Astrocyte (in vitro differentiated cells and primary cell): ENCODE data around the gene CBX8. TPM values are rescaled to one million over a fixed set of nuclear protein-coding genes. Genes with fewer than 3 reads are reported as not detected.

Experiments
- DNase-seq: peaks from one replicate; pipeline ENCODE4 v3.0.0-alpha.2; 2010; ENCODE audit warnings: low read depth
- FAIRE-seq: peaks from 2 replicates; lab custom pipeline; 2011; peaks lifted over from hg19 to GRCh38; lab: Jason Lieb, UNC
- H2AFZ ChIP-seq: 2 replicates; pipeline ENCODE4 v1.6.0; 2012; ENCODE audit warnings: low read depth, low read length, inconsistent platforms
- H3K27ac ChIP-seq: 2 replicates; pipeline ENCODE4 v1.5.1; 2011; ENCODE audit warnings: low read depth, low read length, inconsistent platforms
- H3K27me3 ChIP-seq: 2 replicates; pipeline ENCODE4 v1.6.0; 2011; ENCODE audit warnings: low read length, inconsistent platforms; ENCODE audit not compliant: insufficient read depth
- H3K36me3 ChIP-seq: 2 replicates; pipeline ENCODE4 v1.5.1; 2011; ENCODE audit warnings: low read length, inconsistent platforms; ENCODE audit not compliant: insufficient read depth
- H3K4me1 ChIP-seq: 2 replicates; pipeline ENCODE4 v1.5.1; 2011; ENCODE audit warnings: low read length, inconsistent platforms; ENCODE audit not compliant: insufficient read depth
- H3K4me2 ChIP-seq: 2 replicates; pipeline ENCODE4 v1.6.0; 2012; ENCODE audit warnings: low read length, inconsistent platforms
- H3K4me3 ChIP-seq: 2 replicates; pipeline ENCODE4 v1.5.1; 2011; ENCODE audit warnings: low read depth, mild to moderate bottlenecking, low read length, inconsistent platforms; ENCODE audit not compliant: insufficient read depth
- H3K79me2 ChIP-seq: 2 replicates; pipeline ENCODE4 v1.6.0; 2012; ENCODE audit warnings: mild to moderate bottlenecking, low read length, inconsistent platforms; ENCODE audit not compliant: insufficient read depth
- H3K9ac ChIP-seq: 2 replicates; pipeline ENCODE4 v1.6.0; 2012; ENCODE audit warnings: mild to moderate bottlenecking, low read length, inconsistent platforms
- H3K9me3 ChIP-seq: 2 replicates; pipeline ENCODE4 v1.5.1; 2012; ENCODE audit warnings: low read depth, mild to moderate bottlenecking, low read length, inconsistent platforms; ENCODE audit not compliant: insufficient read depth
- H4K20me1 ChIP-seq: 2 replicates; pipeline ENCODE4 v1.6.0; 2012; ENCODE audit warnings: low read length, inconsistent platforms; ENCODE audit not compliant: insufficient read depth
- H3K27ac Mint-ChIP-seq: one replicate; pipeline ENCODE4 v1.8.0; 2021; ENCODE audit warnings: mild to moderate bottlenecking, mixed read lengths; ENCODE audit not compliant: unreplicated experiment
- H3K27me3 Mint-ChIP-seq: one replicate; pipeline ENCODE4 v1.8.0; 2021; ENCODE audit warnings: low read depth, mixed read lengths; ENCODE audit not compliant: unreplicated experiment
- H3K36me3 Mint-ChIP-seq: one replicate; pipeline ENCODE4 v1.8.0; 2021; ENCODE audit warnings: low read depth, mixed read lengths; ENCODE audit not compliant: unreplicated experiment
- H3K4me1 Mint-ChIP-seq: one replicate; pipeline ENCODE4 v1.8.0; 2021; ENCODE audit warnings: low read depth, mixed read lengths; ENCODE audit not compliant: unreplicated experiment
- H3K4me3 Mint-ChIP-seq: one replicate; pipeline ENCODE4 v1.8.0; 2021; ENCODE audit warnings: mild to moderate bottlenecking, moderate library complexity, mixed read lengths; ENCODE audit not compliant: unreplicated experiment
- H3K9me3 Mint-ChIP-seq: one replicate; pipeline ENCODE4 v1.8.0; 2021; ENCODE audit warnings: mild to moderate bottlenecking, mixed read lengths; ENCODE audit not compliant: unreplicated experiment
- CTCF ChIP-seq: IDR thresholded peaks from 2 replicates; pipeline ENCODE4 v1.5.1; 2011; ENCODE audit warnings: low read depth, mild to moderate bottlenecking, inconsistent platforms, low read length, moderate library complexity; ENCODE audit not compliant: insufficient read depth
- EZH2 ChIP-seq: IDR thresholded peaks from 2 replicates; pipeline ENCODE4 v1.6.1; 2012; ENCODE audit warnings: mild to moderate bottlenecking, low read length, inconsistent platforms; ENCODE audit not compliant: insufficient read depth
- total RNA-seq: library from RNA; stranded (reverse); gene quantifications from 2 replicates; pipeline ENCODE4 v1.2.1, GENCODE V29; 2021

Gene CBX8
- total RNA-seq, 1 donor from 2014 or later = 3.4 TPM

GRCh38 chr17:79808763-79809529, 12.1 kb upstream of the CBX8 start:
- H3K4me3 ChIP-seq = no peak overlapping the region
- no peak for FAIRE-seq
- H4K20me1 ChIP-seq = no peaks in the 10 kb centered on the region
- H3K36me3 ChIP-seq = no peaks in the 10 kb centered on the region
- peaks cover 14% of the 10 kb centered on the region for H3K9me3 Mint-ChIP-seq
- H3K9me3 ChIP-seq = peaks cover 2% of the 10 kb centered on the region
- DNase-seq = no peak
- no peak overlapping the region for H3K9ac ChIP-seq
- TF ChIP-seq EZH2 = peak; percentile 35
- TF ChIP-seq CTCF = peak; percentile 3
- H3K36me3 Mint-ChIP-seq = peaks cover 2% of the 10 kb centered on the region
- peaks cover 6% of the 10 kb centered on the region for H3K4me1 Mint-ChIP-seq
- peaks cover 62% of the 10 kb centered on the region for H3K27me3 Mint-ChIP-seq
- H3K27ac Mint-ChIP-seq = peak overlapping the region; percentile 75
- H2AFZ ChIP-seq = no peak overlapping the region
- peaks cover 18% of the 10 kb centered on the region for H3K4me1 ChIP-seq
- no peaks in the 10 kb centered on the region for H3K79me2 ChIP-seq
- H3K27me3 ChIP-seq = peaks cover 77% of the 10 kb centered on the region
- H3K4me2 ChIP-seq = no peak overlapping the region
- no peak overlapping the region for H3K4me3 Mint-ChIP-seq
- no peak overlapping the region for H3K27ac ChIP-seq

GRCh38 chr17:79806863-79807720, 10.2 kb upstream of the CBX8 start:
- no peak overlapping the region for H3K4me3 ChIP-seq
- H3K27me3 ChIP-seq = peaks cover 87% of the 10 kb centered on the region
- peaks cover 3% of the 10 kb centered on the region for H3K4me1 Mint-ChIP-seq
- H3K27ac ChIP-seq = no peak overlapping the region
- no peak for TF ChIP-seq CTCF
- TF ChIP-seq EZH2 = peak; percentile 71
- DNase-seq = no peak
- no peak for FAIRE-seq
- no peak overlapping the region for H3K4me2 ChIP-seq
- no peak overlapping the region for H3K4me3 Mint-ChIP-seq
- no peaks in the 10 kb centered on the region for H4K20me1 ChIP-seq
- no peaks in the 10 kb centered on the region for H3K79me2 ChIP-seq
- H3K4me1 ChIP-seq = peaks cover 13% of the 10 kb centered on the region
- H3K9me3 ChIP-seq = peaks cover 14% of the 10 kb centered on the region
- H3K9me3 Mint-ChIP-seq = peaks cover 18% of the 10 kb centered on the region
- H3K36me3 Mint-ChIP-seq = peaks cover under 1% of the 10 kb centered on the region
- peaks cover 70% of the 10 kb centered on the region for H3K27me3 Mint-ChIP-seq
- peak overlapping the region; percentile 63 for H3K27ac Mint-ChIP-seq
- no peak overlapping the region for H2AFZ ChIP-seq
- no peaks in the 10 kb centered on the region for H3K36me3 ChIP-seq
- H3K9ac ChIP-seq = no peak overlapping the region
